M059J (cell line): Measurements from ENCODE around the gene ARHGEF2. TPM values are rescaled to one million over a fixed set of nuclear protein-coding genes. Genes with fewer than 3 reads are reported as not detected.
"Not testable (repeated sequence)": the region's sequence is repeated elsewhere in the genome, so short reads cannot be mapped to it uniquely, and the experiment has no call there.

Experiments
- DNase-seq: peaks from one replicate; pipeline ENCODE4 v3.0.0-alpha.2; 2012; ENCODE audit warnings: low read depth
- total RNA-seq: library from RNA; depleted of rRNA; stranded (reverse); fragments of >200 nt; shearing (Covaris generic); gene quantifications from 2 replicates; pipeline ENCODE4 v1.2.3, GENCODE V29; 2014

ARHGEF2 gene
- total RNA-seq, 1 experiment from 2014 or later = 51.6 TPM

GRCh38 chr1:155990005-155990739 is 11.8 kb upstream of the ARHGEF2 start:
- DNase-seq = no peak

- DNase-seq = peak; percentile 67
Observed at GRCh38 chr1:155989242-155990004, 11.1 kb upstream of the ARHGEF2 start.

- DNase-seq = not testable (repeated sequence)
Observed at GRCh38 chr1:155984903-155985645, 6.7 kb upstream of the ARHGEF2 start.

GRCh38 chr1:155984341-155984740 is 6.0 kb upstream of the ARHGEF2 start:
- DNase-seq = no peak

- DNase-seq = peak; percentile 86
Observed at GRCh38 chr1:155983191-155984024, 5.1 kb upstream of the ARHGEF2 start.

- no peak for DNase-seq
Observed at GRCh38 chr1:155982106-155982505, 3.8 kb upstream of the ARHGEF2 start.

- DNase-seq = peak; percentile 65
Observed at GRCh38 chr1:155981266-155982088, 3.1 kb upstream of the ARHGEF2 start.

GRCh38 chr1:155979597-155980343 is 1.4 kb upstream of the ARHGEF2 start:
- DNase-seq = peak; percentile 39

GRCh38 chr1:155978973-155979429 is 654 bp upstream of the ARHGEF2 start:
- DNase-seq = peak; percentile 33

GRCh38 chr1:155977690-155978324 is 540 bp downstream of the ARHGEF2 start:
- peak; percentile 45 for DNase-seq

GRCh38 chr1:155976913-155977689 is 1.2 kb downstream of the ARHGEF2 start:
- peak; percentile 14 for DNase-seq

GRCh38 chr1:155976062-155976912 is 2.1 kb downstream of the ARHGEF2 start:
- DNase-seq = peak; percentile 82

GRCh38 chr1:155975375-155976061 is 2.8 kb downstream of the ARHGEF2 start:
- DNase-seq = no peak

GRCh38 chr1:155974208-155975115 is 3.9 kb downstream of the ARHGEF2 start:
- DNase-seq = no peak

- DNase-seq = no peak
Observed at GRCh38 chr1:155973723-155974122, 4.6 kb downstream of the ARHGEF2 start.
